Right atrium auricular region (tissue), 2 donors: ENCODE data around the gene TBC1D30. TPM values are rescaled to one million over a fixed set of nuclear protein-coding genes. Genes with fewer than 3 reads are reported as not detected.

ENCODE experiments used
- DNase-seq: peaks from one replicate; pipeline ENCODE4 v3.0.0-alpha.2; 2019; ENCODE audit warnings: low spot score
- H3K27ac ChIP-seq, 2 donors: fragments of 200-600 bp; sonication (generic); 1 replicate in 1 of 2; 2 replicates in 1 of 2; pipeline ENCODE4 v1.5.1; 2016 to 2019
- H3K27me3 ChIP-seq, 2 donors: fragments of 200-600 bp; sonication (generic); one replicate each; pipeline versions ENCODE4 v1.5.1 to v1.6.0; 2017 to 2019
- H3K36me3 ChIP-seq: fragments of 200-600 bp; sonication (generic); one replicate; pipeline ENCODE4 v1.5.1; 2016
- H3K4me1 ChIP-seq, 2 donors: fragments of 200-600 bp; sonication (generic); one replicate each; pipeline versions ENCODE4 v1.5.1 to v1.6.0; 2017 to 2019
- H3K4me3 ChIP-seq, 2 donors: fragments of 200-600 bp; sonication (generic); 1 replicate in 1 of 2; 2 replicates in 1 of 2; pipeline ENCODE4 v1.5.1; 2017 to 2019; ENCODE audit warnings: mild to moderate bottlenecking in 1 of 2, moderate library complexity in 1 of 2
- H3K9me3 ChIP-seq, 2 donors: fragments of 200-600 bp; sonication (generic); one replicate each; pipeline ENCODE4 v1.5.1; 2019
- CTCF ChIP-seq, 2 donors: fragments of 200-600 bp; sonication (generic); IDR thresholded peaks; one replicate each; pipeline ENCODE4 v1.5.1; 2019; ENCODE audit warnings: antibody characterized with exemption in 2 of 2
- total RNA-seq, 2 donors: library from RNA; depleted of rRNA; stranded (reverse); fragments of >200 nt; gene quantifications; one replicate each; pipeline ENCODE4 v1.1.0, GENCODE V29; 2016

Gene TBC1D30
- total RNA-seq, 2 donors from 2014 or later, result 0.48 to 3.3 TPM

- Histone ChIP-seq H3K4me1 (peaks cover 0 to 28% of the 10 kb centered on the region in 2 donors), H3K9me3 (no peaks in the 10 kb centered on the region), H3K36me3 (no peaks in the 10 kb centered on the region), H3K27ac (peak overlapping the region in 1 of 2 donors; percentile 2), H3K27me3 (no peaks in the 10 kb centered on the region), H3K4me3 (peak overlapping the region; percentile 44 to 70)
- no peak for TF ChIP-seq CTCF (IDR thresholded peaks at IDR 0.05)
- no peak for DNase-seq
Measured at GRCh38 chr12:64781280-64782190, 42.9 kb upstream of the TBC1D30 start.

GRCh38 chr12:64782191-64782876 lies 42.1 kb upstream of the TBC1D30 start:
- TF ChIP-seq CTCF (IDR thresholded peaks at IDR 0.05), result no peak
- Histone ChIP-seq H3K9me3 (no peaks in the 10 kb centered on the region), H3K36me3 (no peaks in the 10 kb centered on the region), H3K27me3 (no peaks in the 10 kb centered on the region), H3K27ac (no peak overlapping the region), H3K4me3 (peak overlapping the region in 1 of 2 donors; percentile 70), H3K4me1 (peaks cover 0 to 28% of the 10 kb centered on the region in 2 donors)
- no peak for DNase-seq

GRCh38 chr12:64785838-64786237 lies 38.6 kb upstream of the TBC1D30 start:
- no peak for DNase-seq
- Histone ChIP-seq H3K4me1 (peaks cover 0 to 20% of the 10 kb centered on the region in 2 donors), H3K9me3 (no peaks in the 10 kb centered on the region), H3K27me3 (no peaks in the 10 kb centered on the region), H3K27ac (no peak overlapping the region), H3K4me3 (no peak overlapping the region), H3K36me3 (no peaks in the 10 kb centered on the region)
- TF ChIP-seq CTCF (IDR thresholded peaks at IDR 0.05), result no peak

- TF ChIP-seq CTCF (IDR thresholded peaks at IDR 0.05), result no peak
- Histone ChIP-seq H3K27me3 (no peaks in the 10 kb centered on the region), H3K36me3 (no peaks in the 10 kb centered on the region), H3K27ac (no peak overlapping the region), H3K4me1 (no peaks in the 10 kb centered on the region), H3K4me3 (no peak overlapping the region), H3K9me3 (no peaks in the 10 kb centered on the region)
- DNase-seq, result no peak
Measured at GRCh38 chr12:64790166-64790565, 34.3 kb upstream of the TBC1D30 start.

GRCh38 chr12:64791036-64791435 lies 33.4 kb upstream of the TBC1D30 start:
- no peak for TF ChIP-seq CTCF (IDR thresholded peaks at IDR 0.05)
- no peaks in the 10 kb centered on the region for H3K9me3 ChIP-seq
- DNase-seq, result no peak
- H3K4me1 ChIP-seq, result no peaks in the 10 kb centered on the region
- no peaks in the 10 kb centered on the region for H3K27me3 ChIP-seq
- no peaks in the 10 kb centered on the region for H3K36me3 ChIP-seq
- H3K27ac ChIP-seq, result no peak overlapping the region
- no peak overlapping the region for H3K4me3 ChIP-seq
